HEK293 (cell line): ENCODE data around the gene DAG1.
A peak's percentile ranks its signal among the peaks of the same experiment; 100 is the strongest.

Experiments
- CTCF ChIA-PET: fragments of 350-600 bp; formaldehyde crosslinking; extraction: SDS; loops from one replicate; lab custom pipeline; 2021; ENCODE audit warnings: antibody characterized with exemption; lab: Yijun Ruan, JAX
- POLR2A ChIA-PET: fragments of 300-600 bp; formaldehyde crosslinking; extraction: SDS; loops from one replicate; lab custom pipeline; 2020; ENCODE audit warnings: antibody characterized with exemption, inconsistent platforms; lab: Yijun Ruan, JAX
- H3K27ac ChIP-seq: fragments of 200-500 bp; sonication (Bioruptor generic); 2 replicates; pipeline ENCODE4 v1.5.1; 2014; ENCODE audit warnings: low read depth, low read length, control low read depth, inconsistent platforms; ENCODE audit errors: extremely low read depth
- H3K36me3 ChIP-seq, 2 experiments: fragments of 200-500 bp in 1 of 2; sonication (Bioruptor generic) in 1 of 2; 1 replicate in 1 of 2; 2 replicates in 1 of 2; pipeline ENCODE4 v1.5.1; 2014 to 2017; ENCODE audit warnings: inconsistent platforms in 2 of 2, low read length in 2 of 2; ENCODE audit not compliant: control insufficient read depth in 2 of 2, insufficient read depth in 1 of 2
- H3K4me1 ChIP-seq: fragments of 200-500 bp; sonication (Bioruptor generic); 2 replicates; pipeline ENCODE4 v1.5.1; 2014; ENCODE audit warnings: mild to moderate bottlenecking, low read length, inconsistent platforms; ENCODE audit not compliant: control insufficient read depth, insufficient read depth
- H3K4me3 ChIP-seq: 2 replicates; pipeline ENCODE4 v1.5.1; 2011; ENCODE audit warnings: low read depth, mild to moderate bottlenecking, control low read depth, low read length, moderate library complexity
- H3K9me3 ChIP-seq: fragments of 200-500 bp; sonication (Bioruptor generic); 2 replicates; pipeline ENCODE4 v1.5.1; 2014; ENCODE audit warnings: low read depth, low read length, inconsistent platforms; ENCODE audit not compliant: control insufficient read depth, insufficient read depth
- ATF2 ChIP-seq: fragments of 450-650 bp; formaldehyde crosslinking; IDR thresholded peaks from 2 replicates; pipeline ENCODE4 v1.5.1; 2016; ENCODE audit warnings: missing biosample characterization, missing genetic modification characterization, low read depth
- EGR2 ChIP-seq: fragments of 450-650 bp; formaldehyde crosslinking; IDR thresholded peaks from 2 replicates; pipeline ENCODE4 v1.5.1; 2016; ENCODE audit warnings: low read depth, missing biosample characterization, missing genetic modification characterization
- KLF7 ChIP-seq: fragments of 450-650 bp; formaldehyde crosslinking; IDR thresholded peaks from 2 replicates; pipeline ENCODE4 v1.5.1; 2016; ENCODE audit warnings: missing biosample characterization, missing genetic modification characterization, borderline replicate concordance
- MYNN ChIP-seq: fragments of 450-650 bp; formaldehyde crosslinking; IDR thresholded peaks from 2 replicates; pipeline ENCODE4 v1.5.1; 2016; ENCODE audit warnings: missing biosample characterization, missing genetic modification characterization, borderline replicate concordance
- PRDM6 ChIP-seq: fragments of 450-650 bp; formaldehyde crosslinking; IDR thresholded peaks from 2 replicates; pipeline ENCODE4 v1.5.1; 2017; ENCODE audit warnings: missing biosample characterization, missing genetic modification characterization
- ZBTB20 ChIP-seq: fragments of 450-650 bp; formaldehyde crosslinking; IDR thresholded peaks from 2 replicates; pipeline ENCODE4 v1.5.1; 2016; ENCODE audit warnings: missing biosample characterization, missing genetic modification characterization
- ZBTB21 ChIP-seq: fragments of 450-650 bp; formaldehyde crosslinking; IDR thresholded peaks from 2 replicates; pipeline ENCODE4 v1.5.1; 2017; ENCODE audit warnings: missing biosample characterization, missing genetic modification characterization
- ZFHX2 ChIP-seq: fragments of 450-650 bp; formaldehyde crosslinking; conservative IDR thresholded peaks from 2 replicates; pipeline ENCODE4 v1.5.1; 2016; ENCODE audit warnings: missing biosample characterization, missing genetic modification characterization
- ZFP3 ChIP-seq: fragments of 450-650 bp; formaldehyde crosslinking; IDR thresholded peaks from 2 replicates; pipeline ENCODE4 v1.5.1; 2016; ENCODE audit warnings: low read depth, missing biosample characterization, missing genetic modification characterization
- ZFP41 ChIP-seq: fragments of 450-650 bp; formaldehyde crosslinking; IDR thresholded peaks from 2 replicates; pipeline ENCODE4 v1.5.1; 2016; ENCODE audit warnings: missing biosample characterization, missing genetic modification characterization, borderline replicate concordance
- ZNF114 ChIP-seq: fragments of 450-650 bp; formaldehyde crosslinking; IDR thresholded peaks from 2 replicates; pipeline ENCODE4 v1.5.0; 2017; ENCODE audit warnings: missing biosample characterization, missing genetic modification characterization
- ZNF121 ChIP-seq: fragments of 450-650 bp; formaldehyde crosslinking; IDR thresholded peaks from 2 replicates; pipeline ENCODE4 v1.5.1; 2016; ENCODE audit warnings: missing biosample characterization, missing genetic modification characterization
- ZNF155 ChIP-seq: fragments of 450-650 bp; formaldehyde crosslinking; IDR thresholded peaks from 2 replicates; pipeline ENCODE4 v1.5.1; 2016; ENCODE audit warnings: missing biosample characterization, missing genetic modification characterization
- ZNF16 ChIP-seq: fragments of 450-650 bp; formaldehyde crosslinking; IDR thresholded peaks from 2 replicates; pipeline ENCODE4 v1.5.1; 2016; ENCODE audit warnings: low read depth, missing biosample characterization, missing genetic modification characterization
- ZNF221 ChIP-seq: fragments of 450-650 bp; formaldehyde crosslinking; IDR thresholded peaks from 2 replicates; pipeline ENCODE4 v1.5.1; 2017; ENCODE audit warnings: missing biosample characterization, missing genetic modification characterization, borderline replicate concordance
- ZNF239 ChIP-seq: fragments of 450-650 bp; formaldehyde crosslinking; IDR thresholded peaks from 2 replicates; pipeline ENCODE4 v1.5.1; 2016; ENCODE audit warnings: missing biosample characterization, missing genetic modification characterization
- ZNF266 ChIP-seq: fragments of 450-650 bp; formaldehyde crosslinking; IDR thresholded peaks from 2 replicates; pipeline ENCODE4 v1.5.1; 2016; ENCODE audit warnings: missing biosample characterization, missing genetic modification characterization, low read depth
- ZNF280D ChIP-seq: fragments of 450-650 bp; formaldehyde crosslinking; IDR thresholded peaks from 2 replicates; pipeline ENCODE4 v1.5.1; 2016; ENCODE audit warnings: missing biosample characterization, missing genetic modification characterization
- ZNF341 ChIP-seq: fragments of 450-650 bp; formaldehyde crosslinking; IDR thresholded peaks from 2 replicates; pipeline ENCODE4; 2016; ENCODE audit warnings: low read depth, missing biosample characterization, missing genetic modification characterization
- ZNF423 ChIP-seq: fragments of 450-650 bp; formaldehyde crosslinking; IDR thresholded peaks from 2 replicates; pipeline ENCODE4 v1.5.1; 2016; ENCODE audit warnings: missing biosample characterization, missing genetic modification characterization
- ZNF530 ChIP-seq: fragments of 450-650 bp; formaldehyde crosslinking; IDR thresholded peaks from 2 replicates; pipeline ENCODE4 v1.5.1; 2016; ENCODE audit warnings: low read depth, missing biosample characterization, missing genetic modification characterization
- ZNF560 ChIP-seq: fragments of 450-650 bp; formaldehyde crosslinking; IDR thresholded peaks from 2 replicates; pipeline ENCODE4 v1.5.1; 2017; ENCODE audit warnings: missing biosample characterization, missing genetic modification characterization, borderline replicate concordance
- ZNF624 ChIP-seq: fragments of 450-650 bp; formaldehyde crosslinking; IDR thresholded peaks from 2 replicates; pipeline ENCODE4 v1.5.1; 2017; ENCODE audit warnings: missing biosample characterization, missing genetic modification characterization
- ZNF626 ChIP-seq: fragments of 450-650 bp; sonication (Bioruptor Pico); formaldehyde crosslinking; IDR thresholded peaks from 2 replicates; pipeline ENCODE4 v1.5.1; 2018; ENCODE audit warnings: missing biosample characterization, missing genetic modification characterization, inconsistent platforms
- ZNF664 ChIP-seq: fragments of 450-650 bp; formaldehyde crosslinking; IDR thresholded peaks from 2 replicates; pipeline ENCODE4 v1.5.1; 2016; ENCODE audit warnings: missing biosample characterization, missing genetic modification characterization
- ZNF776 ChIP-seq: fragments of 450-650 bp; formaldehyde crosslinking; IDR thresholded peaks from 2 replicates; pipeline ENCODE4 v1.5.0; 2017; ENCODE audit warnings: missing biosample characterization, missing genetic modification characterization, borderline replicate concordance
- ZNF777 ChIP-seq: fragments of 450-650 bp; formaldehyde crosslinking; IDR thresholded peaks from 2 replicates; pipeline ENCODE4 v1.5.1; 2017; ENCODE audit warnings: missing biosample characterization, missing genetic modification characterization, borderline replicate concordance
- ZNF792 ChIP-seq: fragments of 450-650 bp; formaldehyde crosslinking; IDR thresholded peaks from 2 replicates; pipeline ENCODE4 v1.5.1; 2016; ENCODE audit warnings: missing biosample characterization, missing genetic modification characterization

Gene DAG1

GRCh38 chr3:49476563-49476962 lies 6.5 kb downstream of the DAG1 start:
- H3K4me3 ChIP-seq: no peak overlapping the region
- no peaks in the 10 kb centered on the region for H3K9me3 ChIP-seq
- 0 out of 2 replicates have a peak, but pooled peaks cover 3% of the 10 kb centered on the region for H3K4me1 ChIP-seq
- no peak for TF ChIP-seq KLF7 (tag by site-specific recombination)
- no peak for TF ChIP-seq ZNF626 (tag by site-specific recombination)
- no peak for TF ChIP-seq ZFP41
- no peak for TF ChIP-seq ZNF280D (tag by site-specific recombination)
- no peak for TF ChIP-seq ZNF560
- TF ChIP-seq ZNF114 (tag by site-specific recombination): no peak
- H3K36me3 ChIP-seq: peaks cover 6 to 28% of the 10 kb centered on the region in 2 experiments; a peak in 2 of 3 replicates
- ChIA-PET POLR2A (no interaction called here), CTCF (interaction anchor here (0.6 to 0.8 kb wide), 2 partner anchors 63 to 127 kb away, joined by 3 to 7 read pairs; no protein-coding TSS in a partner anchor)
- no peak overlapping the region for H3K27ac ChIP-seq

- POLR2A ChIA-PET: no interaction called here
- H3K4me3 ChIP-seq: no peak overlapping the region
- no peak overlapping the region for H3K27ac ChIP-seq
- no peaks in the 10 kb centered on the region for H3K9me3 ChIP-seq
- H3K36me3 ChIP-seq: peaks cover 0 to 17% of the 10 kb centered on the region in 2 experiments; a peak in 2 of 3 replicates
- TF ChIP-seq ZNF16 (tag by site-specific recombination): no peak
- no peak for TF ChIP-seq ZNF777 (tag by site-specific recombination)
- no peak for TF ChIP-seq ZBTB21 (tag by site-specific recombination)
- no peak for TF ChIP-seq ZNF530 (tag by site-specific recombination)
- no peak for TF ChIP-seq EGR2
- no peak for TF ChIP-seq ZNF664
- no peak for TF ChIP-seq ATF2 (tag by site-specific recombination)
- TF ChIP-seq ZNF792 (tag by site-specific recombination): no peak
- TF ChIP-seq ZNF776 (tag by site-specific recombination): no peak
- no peak for TF ChIP-seq ZFP3 (tag by site-specific recombination)
- TF ChIP-seq ZNF423: no peak
- CTCF ChIA-PET: no interaction called here
- no peaks in the 10 kb centered on the region; the same call in 1 of the 2 replicates for H3K4me1 ChIP-seq
These were observed 12.7 kb downstream of the DAG1 start for GRCh38 chr3:49482766-49483165.

GRCh38 chr3:49484471-49484870 lies 14.4 kb downstream of the DAG1 start:
- Histone ChIP-seq H3K36me3 (peaks cover 0 to 18% of the 10 kb centered on the region in 2 experiments; a peak in 2 of 3 replicates), H3K9me3 (no peaks in the 10 kb centered on the region), H3K4me1 (no peaks in the 10 kb centered on the region; the same call in 1 of the 2 replicates), H3K4me3 (no peak overlapping the region), H3K27ac (no peak overlapping the region)
- POLR2A ChIA-PET: interaction anchor here (0.6 to 1.3 kb wide), 2 partner anchors 15 to 62 kb away, joined by 3 to 4 read pairs; partner anchors contain the start of gene DAG1
- CTCF ChIA-PET: interaction anchor here (1.4 kb wide), 1 partner anchor 14 kb away, joined by 5 read pairs; no protein-coding TSS in a partner anchor
- 0 out of 2 replicates have a peak, but pooled peaks have one; percentile 8 for TF ChIP-seq ZFHX2 (tag by site-specific recombination)
- no peak for TF ChIP-seq ZNF221 (tag by site-specific recombination)
- TF ChIP-seq ZNF624 (tag by site-specific recombination): no peak
- no peak for TF ChIP-seq ZNF239
- TF ChIP-seq PRDM6 (tag by site-specific recombination): no peak
- TF ChIP-seq ZNF155 (tag by site-specific recombination): no peak
- TF ChIP-seq ZNF121 (tag by site-specific recombination): no peak
- no peak for TF ChIP-seq ZBTB20 (tag by site-specific recombination)
- TF ChIP-seq MYNN (tag by site-specific recombination): no peak
- TF ChIP-seq ZNF341 (tag by site-specific recombination): no peak
- TF ChIP-seq ZNF266 (tag by site-specific recombination): no peak
